Body of pancreas (tissue), 4 donors: Measurements from ENCODE around the gene HERC2. TPM values are rescaled to one million over a fixed set of nuclear protein-coding genes. Genes with fewer than 3 reads are reported as not detected.
A peak's percentile ranks its signal among the peaks of the same experiment; 100 is the strongest.

Source experiments
- ATAC-seq: fragments of 150-250 bp; one replicate; pipeline ENCODE4 v1.9.1; 2016
- DNase-seq, 4 donors: peaks; one replicate each; pipeline ENCODE4 v3.0.0-alpha.2; 2019
- H3K27ac ChIP-seq, 4 donors: fragments of 200-600 bp; sonication (generic); 1 replicate in 3 of 4; 2 replicates in 1 of 4; pipeline versions ENCODE4 v1.5.1 to v1.6.1; 2016 to 2019; ENCODE audit warnings: mild to moderate bottlenecking in 1 of 4, mixed read lengths in 1 of 4, moderate library complexity in 1 of 4
- H3K27me3 ChIP-seq, 2 donors: fragments of 200-600 bp; sonication (generic); one replicate each; pipeline ENCODE4 v1.6.0; 2016; ENCODE audit warnings: mild to moderate bottlenecking in 1 of 2
- H3K36me3 ChIP-seq, 2 donors: fragments of 200-600 bp; sonication (generic); replicated peaks in 1 of 2; 2 replicates each; pipeline ENCODE4 v1.5.1; 2016; ENCODE audit warnings: low read depth in 2 of 2; ENCODE audit not compliant: insufficient read depth in 1 of 2
- H3K4me1 ChIP-seq: fragments of 200-600 bp; sonication (generic); one replicate; pipeline ENCODE4 v1.6.0; 2016
- H3K4me3 ChIP-seq, 2 donors: fragments of 200-600 bp; sonication (generic); 1 replicate in 1 of 2; 2 replicates in 1 of 2; pipeline ENCODE4 v1.5.1; 2016 to 2019
- H3K9me3 ChIP-seq, 3 donors: fragments of 200-600 bp; sonication (generic); 1 replicate in 2 of 3; 2 replicates in 1 of 3; pipeline ENCODE4 v1.5.1; 2016
- POLR2A ChIP-seq, 3 donors: fragments of 450-650 bp; IDR thresholded peaks; one replicate each; pipeline ENCODE4 v1.6.1; 2016; ENCODE audit warnings: antibody characterized with exemption in 3 of 3, mild to moderate bottlenecking in 2 of 3
- WGBS, 2 donors: methylation state at CpG; one replicate each; pipeline ENCODE4 v1.1.5; 2017; 5-methylcytosine and 5-hydroxymethylcytosine counted together
- intact Hi-C: fragments of 100-400 bp; cut with DNase I; formaldehyde crosslinking; loops from one replicate; pipeline ENCODE4 v1.15.1; 2023
- total RNA-seq, 2 donors: library from RNA; depleted of rRNA; stranded (reverse); fragments of >200 nt; gene quantifications; one replicate each; pipeline ENCODE4 v1.1.0, GENCODE V29; 2016
- TF ChIP-seq, protein P1 (sequence below), 7 experiments: fragments of 450-650 bp in 4 of 7; fragments of 200-600 bp in 3 of 7; sonication (generic) in 3 of 7; IDR thresholded peaks; one replicate each; pipeline ENCODE4 v1.5.1; 2016 to 2019; ENCODE audit warnings: antibody characterized with exemption in 7 of 7

HERC2 gene
- total RNA-seq, 2 donors from 2014 or later = 36.3 to 76.5 TPM

- H3K27ac ChIP-seq = no peak overlapping the region
- ATAC-seq = no peak
- intact Hi-C loops = no loop called here
- H3K9me3 ChIP-seq = no peaks in the 10 kb centered on the region
- TF ChIP-seq, protein P1, sequence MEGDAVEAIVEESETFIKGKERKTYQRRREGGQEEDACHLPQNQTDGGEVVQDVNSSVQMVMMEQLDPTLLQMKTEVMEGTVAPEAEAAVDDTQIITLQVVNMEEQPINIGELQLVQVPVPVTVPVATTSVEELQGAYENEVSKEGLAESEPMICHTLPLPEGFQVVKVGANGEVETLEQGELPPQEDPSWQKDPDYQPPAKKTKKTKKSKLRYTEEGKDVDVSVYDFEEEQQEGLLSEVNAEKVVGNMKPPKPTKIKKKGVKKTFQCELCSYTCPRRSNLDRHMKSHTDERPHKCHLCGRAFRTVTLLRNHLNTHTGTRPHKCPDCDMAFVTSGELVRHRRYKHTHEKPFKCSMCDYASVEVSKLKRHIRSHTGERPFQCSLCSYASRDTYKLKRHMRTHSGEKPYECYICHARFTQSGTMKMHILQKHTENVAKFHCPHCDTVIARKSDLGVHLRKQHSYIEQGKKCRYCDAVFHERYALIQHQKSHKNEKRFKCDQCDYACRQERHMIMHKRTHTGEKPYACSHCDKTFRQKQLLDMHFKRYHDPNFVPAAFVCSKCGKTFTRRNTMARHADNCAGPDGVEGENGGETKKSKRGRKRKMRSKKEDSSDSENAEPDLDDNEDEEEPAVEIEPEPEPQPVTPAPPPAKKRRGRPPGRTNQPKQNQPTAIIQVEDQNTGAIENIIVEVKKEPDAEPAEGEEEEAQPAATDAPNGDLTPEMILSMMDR (IDR thresholded peaks at IDR 0.05) = no peak
- TF ChIP-seq POLR2A (IDR thresholded peaks at IDR 0.05) = no peak
- peaks cover 0 to 14% of the 10 kb centered on the region in 2 donors for H3K36me3 ChIP-seq
- H3K4me1 ChIP-seq = no peaks in the 10 kb centered on the region
- no peak overlapping the region for H3K4me3 ChIP-seq
- no peaks in the 10 kb centered on the region for H3K27me3 ChIP-seq
- DNase-seq = no peak
Observed at GRCh38 chr15:28262438-28262837, 59.5 kb downstream of the HERC2 start.

- Histone ChIP-seq H3K27me3 (no peaks in the 10 kb centered on the region), H3K36me3 (peaks cover 0 to 6% of the 10 kb centered on the region in 2 donors), H3K27ac (no peak overlapping the region), H3K4me1 (no peaks in the 10 kb centered on the region), H3K9me3 (no peaks in the 10 kb centered on the region), H3K4me3 (no peak overlapping the region)
- 56 to 100% methylated on average over 1 to 5 of the region's 5 CpGs for WGBS, 2 donors
- ATAC-seq = no peak
- intact Hi-C loops = no loop called here
- DNase-seq = peak in 2 of 4 donors; percentile 17 to 18
- TF ChIP-seq, protein P1 (IDR thresholded peaks at IDR 0.05) = no peak
Observed at GRCh38 chr15:28260722-28261121, 61.3 kb downstream of the HERC2 start.

- intact Hi-C loops = no loop called here
- no peaks in the 10 kb centered on the region for H3K4me1 ChIP-seq
- H3K27ac ChIP-seq = no peak overlapping the region
- H3K9me3 ChIP-seq = no peaks in the 10 kb centered on the region
- ATAC-seq (no peak), DNase-seq (no peak)
- WGBS, 2 donors = 92 to 99% methylated on average over 3 of the region's 3 CpGs
- no peaks in the 10 kb centered on the region for H3K27me3 ChIP-seq
- H3K36me3 ChIP-seq = peaks cover 0 to 2% of the 10 kb centered on the region in 2 donors
- TF ChIP-seq, protein P1 (IDR thresholded peaks at IDR 0.05) = no peak
- TF ChIP-seq POLR2A (IDR thresholded peaks at IDR 0.05) = no peak
- H3K4me3 ChIP-seq = no peak overlapping the region
Observed at GRCh38 chr15:28260317-28260716, 61.7 kb downstream of the HERC2 start.

DNA sequence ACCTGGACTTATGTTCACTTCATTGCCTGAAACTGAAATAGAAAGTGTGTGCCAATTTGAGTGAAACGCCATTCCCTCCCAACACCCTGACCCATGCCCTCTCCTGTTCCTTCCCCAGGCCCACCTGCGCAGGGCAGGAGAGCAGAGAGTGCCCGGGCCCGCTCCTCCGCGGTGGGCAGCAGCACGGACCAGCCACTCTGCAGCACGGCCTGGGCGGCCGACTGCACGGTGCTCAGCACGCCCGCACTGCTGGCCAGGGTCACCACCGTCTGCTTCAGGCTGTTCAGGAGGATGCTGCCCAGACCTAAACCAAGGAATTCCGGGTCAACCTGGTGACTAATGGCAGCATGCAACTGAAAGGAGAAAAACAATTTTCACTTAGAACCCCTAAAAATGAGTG, 66.0 kb downstream of the HERC2 start:
- intact Hi-C loops = no loop called here
- Histone ChIP-seq H3K4me1 (no peaks in the 10 kb centered on the region), H3K9me3 (no peaks in the 10 kb centered on the region), H3K27me3 (no peaks in the 10 kb centered on the region), H3K4me3 (no peak overlapping the region), H3K27ac (no peak overlapping the region), H3K36me3 (peaks cover 0 to 22% of the 10 kb centered on the region in 2 donors)
- 94 to 100% methylated on average over 2 to 15 of the region's 15 CpGs for WGBS, 2 donors
- TF ChIP-seq POLR2A (IDR thresholded peaks at IDR 0.05) = no peak
- TF ChIP-seq, protein P1 (IDR thresholded peaks at IDR 0.05) = no peak
- no peak for ATAC-seq
- no peak for DNase-seq

GRCh38 chr15:28252831-28253230, 69.1 kb downstream of the HERC2 start:
- Histone ChIP-seq H3K4me1 (no peaks in the 10 kb centered on the region), H3K27ac (no peak overlapping the region), H3K27me3 (no peaks in the 10 kb centered on the region), H3K4me3 (no peak overlapping the region), H3K36me3 (peaks cover 0 to 22% of the 10 kb centered on the region in 2 donors), H3K9me3 (no peaks in the 10 kb centered on the region)
- intact Hi-C loops = no loop called here
- no peak for TF ChIP-seq POLR2A (IDR thresholded peaks at IDR 0.05)
- TF ChIP-seq, protein P1 (IDR thresholded peaks at IDR 0.05) = no peak
- DNase-seq (no peak), ATAC-seq (no peak)
- WGBS, 2 donors = 87 to 93% methylated on average over 6 of the region's 6 CpGs
